ENCODE data around the gene ECE1. TPM values are rescaled to one million over a fixed set of nuclear protein-coding genes. Genes with fewer than 3 reads are reported as not detected.

ECE1 gene
- total and polyA plus RNA-seq, 2 donors = 17.8 to 34.2 TPM

GRCh38 chr1:21244986-21245687, 45.1 kb downstream of the ECE1 start:
- Histone ChIP-seq H3K9me3 (ENCODE audit: control insufficient read depth in 2 of 2, insufficient read depth in 1 of 2, low read length in 1 of 2) (no peaks in the 10 kb centered on the region), H3K4me1 (ENCODE audit: control insufficient read depth in 2 of 2, insufficient read depth in 2 of 2, low read length in 2 of 2) (no peaks in the 10 kb centered on the region), H3K4me3 (ENCODE audit: low read length in 2 of 2) (no peak overlapping the region), H3K27me3 (ENCODE audit: control insufficient read depth in 2 of 2, insufficient read depth in 1 of 2, low read length in 1 of 2) (no peaks in the 10 kb centered on the region), H3K27ac (ENCODE audit: low read depth in 1 of 2, low read length in 1 of 2) (no peak overlapping the region), H3K36me3 (ENCODE audit: control insufficient read depth in 2 of 2, insufficient read depth in 2 of 2, low read length in 1 of 2) (peaks cover 27 to 42% of the 10 kb centered on the region in 2 donors)
- WGBS = 93% methylated on average over 11 of the region's 11 CpGs
- no peak for DNase-seq (ENCODE audit: low read depth in 6 of 9, low spot score in 9 of 9)

DNA sequence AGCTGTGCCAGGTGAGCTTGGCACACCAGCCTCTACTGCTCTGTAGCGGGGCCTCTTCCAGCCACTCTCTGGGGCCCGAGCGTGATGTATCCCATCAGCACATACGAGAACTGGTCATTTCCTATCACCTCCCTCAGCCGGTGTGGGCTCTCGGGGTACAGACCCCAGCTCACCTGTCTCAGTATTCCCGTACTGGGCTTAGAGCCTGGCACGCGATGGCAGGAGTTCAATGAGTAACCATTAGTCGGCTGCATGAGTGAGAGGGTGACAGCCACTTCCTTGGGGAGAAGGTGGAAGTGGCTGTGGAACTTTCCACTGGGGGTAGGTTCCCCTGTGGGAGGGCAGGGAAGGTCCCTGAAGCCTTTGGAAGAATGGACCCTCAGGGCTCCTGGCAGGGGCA, 46.1 kb downstream of the ECE1 start:
- no peaks in the 10 kb centered on the region for H3K9me3 ChIP-seq (ENCODE audit: control insufficient read depth in 2 of 2, insufficient read depth in 1 of 2, low read length in 1 of 2)
- H3K4me3 ChIP-seq (ENCODE audit: low read length in 2 of 2) = no peak overlapping the region

DNA sequence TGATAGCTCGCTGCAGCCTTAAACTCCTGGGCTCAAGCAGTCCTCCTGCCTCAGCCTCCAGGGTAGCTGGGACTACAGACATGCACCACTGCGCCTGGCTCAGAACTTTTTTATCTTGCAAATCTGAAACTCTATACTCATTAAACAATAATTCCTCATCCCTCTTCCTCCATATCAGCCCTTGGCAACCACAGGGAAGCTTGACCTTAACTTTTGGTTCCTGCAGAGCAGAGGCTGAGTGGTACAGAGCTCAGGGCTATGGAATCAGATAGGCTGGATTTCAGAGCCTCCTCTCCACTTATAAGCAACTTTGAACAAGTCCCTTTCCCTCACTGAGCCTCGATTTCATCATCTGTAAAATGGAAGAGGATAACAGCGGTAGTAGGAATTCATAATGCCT, 47.4 kb downstream of the ECE1 start:
- Histone ChIP-seq H3K36me3 (ENCODE audit: control insufficient read depth in 2 of 2, insufficient read depth in 2 of 2, low read length in 1 of 2) (peaks cover 31 to 43% of the 10 kb centered on the region in 2 donors), H3K9me3 (ENCODE audit: control insufficient read depth in 2 of 2, insufficient read depth in 1 of 2, low read length in 1 of 2) (no peaks in the 10 kb centered on the region), H3K27ac (ENCODE audit: low read depth in 1 of 2, low read length in 1 of 2) (no peak overlapping the region), H3K4me3 (ENCODE audit: low read length in 2 of 2) (no peak overlapping the region), H3K27me3 (ENCODE audit: control insufficient read depth in 2 of 2, insufficient read depth in 1 of 2, low read length in 1 of 2) (no peaks in the 10 kb centered on the region), H3K4me1 (ENCODE audit: control insufficient read depth in 2 of 2, insufficient read depth in 2 of 2, low read length in 2 of 2) (no peaks in the 10 kb centered on the region)
- no peak for DNase-seq (ENCODE audit: low read depth in 6 of 9, low spot score in 9 of 9)
- 98% methylated on average over 4 of the region's 4 CpGs for WGBS

More for the DNA sequence above, 46.1 kb downstream of the ECE1 start:
- Histone ChIP-seq H3K36me3 (ENCODE audit: control insufficient read depth in 2 of 2, insufficient read depth in 2 of 2, low read length in 1 of 2) (peaks cover 26 to 42% of the 10 kb centered on the region in 2 donors), H3K27me3 (ENCODE audit: control insufficient read depth in 2 of 2, insufficient read depth in 1 of 2, low read length in 1 of 2) (no peaks in the 10 kb centered on the region), H3K27ac (ENCODE audit: low read depth in 1 of 2, low read length in 1 of 2) (no peak overlapping the region), H3K4me1 (ENCODE audit: control insufficient read depth in 2 of 2, insufficient read depth in 2 of 2, low read length in 2 of 2) (no peaks in the 10 kb centered on the region)
- 98% methylated on average over 10 of the region's 10 CpGs for WGBS
- no peak for DNase-seq (ENCODE audit: low read depth in 6 of 9, low spot score in 9 of 9)

DNA sequence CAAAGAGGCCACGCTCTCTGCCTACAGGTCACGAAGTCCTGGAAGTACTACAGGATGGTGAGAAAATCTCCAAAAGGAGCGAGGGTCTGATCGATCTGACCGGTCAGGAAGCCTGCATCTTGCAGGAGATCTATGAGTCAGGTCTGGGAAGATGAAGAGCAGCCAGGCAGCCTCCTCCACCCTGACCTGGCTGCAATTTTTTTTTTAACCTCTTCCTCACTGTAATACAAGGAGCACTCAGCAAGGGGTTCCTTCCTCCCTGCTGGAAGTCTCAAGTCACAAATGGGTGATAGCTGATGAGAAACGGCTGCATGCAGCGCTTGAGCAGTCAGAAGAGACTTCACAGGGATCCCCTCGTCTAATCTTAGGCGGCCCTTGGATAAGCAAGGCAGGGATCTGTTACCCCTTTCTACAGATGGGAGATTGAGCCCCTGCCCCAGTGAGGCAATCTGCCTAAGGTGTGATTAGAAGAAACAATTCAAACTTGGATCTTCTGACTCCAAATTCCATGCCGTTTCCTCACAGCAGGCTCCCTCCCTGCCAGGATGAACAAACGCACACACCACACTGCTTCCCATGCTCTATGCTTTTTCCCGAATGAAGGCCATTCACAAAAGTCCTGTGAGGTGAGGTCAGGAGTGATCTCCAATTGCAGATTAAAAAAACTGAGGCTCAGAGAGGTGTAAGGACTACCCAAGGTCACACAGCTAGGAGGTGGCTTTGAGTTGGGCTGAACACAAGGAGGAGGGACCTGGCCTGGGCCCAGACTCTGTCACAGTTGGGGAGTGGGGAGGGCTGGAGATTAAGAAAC, 48.3 kb downstream of the ECE1 start:
- no peak for DNase-seq (ENCODE audit: low read depth in 6 of 9, low spot score in 9 of 9)
- H3K27me3 ChIP-seq (ENCODE audit: control insufficient read depth in 2 of 2, insufficient read depth in 1 of 2, low read length in 1 of 2) = no peaks in the 10 kb centered on the region
- 97% methylated on average over 12 of the region's 12 CpGs for WGBS
- H3K4me3 ChIP-seq (ENCODE audit: low read length in 2 of 2) = no peak overlapping the region
- no peaks in the 10 kb centered on the region for H3K4me1 ChIP-seq (ENCODE audit: control insufficient read depth in 2 of 2, insufficient read depth in 2 of 2, low read length in 2 of 2)
- no peaks in the 10 kb centered on the region for H3K9me3 ChIP-seq (ENCODE audit: control insufficient read depth in 2 of 2, insufficient read depth in 1 of 2, low read length in 1 of 2)
- H3K36me3 ChIP-seq (ENCODE audit: control insufficient read depth in 2 of 2, insufficient read depth in 2 of 2, low read length in 1 of 2) = peaks cover 39 to 45% of the 10 kb centered on the region in 2 donors
- H3K27ac ChIP-seq (ENCODE audit: low read depth in 1 of 2, low read length in 1 of 2) = no peak overlapping the region

- Histone ChIP-seq H3K4me1 (ENCODE audit: control insufficient read depth in 2 of 2, insufficient read depth in 2 of 2, low read length in 2 of 2) (no peaks in the 10 kb centered on the region), H3K4me3 (ENCODE audit: low read length in 2 of 2) (no peak overlapping the region), H3K27me3 (ENCODE audit: control insufficient read depth in 2 of 2, insufficient read depth in 1 of 2, low read length in 1 of 2) (no peaks in the 10 kb centered on the region), H3K9me3 (ENCODE audit: control insufficient read depth in 2 of 2, insufficient read depth in 1 of 2, low read length in 1 of 2) (no peaks in the 10 kb centered on the region), H3K36me3 (ENCODE audit: control insufficient read depth in 2 of 2, insufficient read depth in 2 of 2, low read length in 1 of 2) (peaks cover 49 to 53% of the 10 kb centered on the region in 2 donors), H3K27ac (ENCODE audit: low read depth in 1 of 2, low read length in 1 of 2) (no peak overlapping the region)
- no peak for DNase-seq (ENCODE audit: low read depth in 6 of 9, low spot score in 9 of 9)
- WGBS = 97% methylated on average over 10 of the region's 10 CpGs
Observed at GRCh38 chr1:21240706-21241105, 49.6 kb downstream of the ECE1 start.

DNA sequence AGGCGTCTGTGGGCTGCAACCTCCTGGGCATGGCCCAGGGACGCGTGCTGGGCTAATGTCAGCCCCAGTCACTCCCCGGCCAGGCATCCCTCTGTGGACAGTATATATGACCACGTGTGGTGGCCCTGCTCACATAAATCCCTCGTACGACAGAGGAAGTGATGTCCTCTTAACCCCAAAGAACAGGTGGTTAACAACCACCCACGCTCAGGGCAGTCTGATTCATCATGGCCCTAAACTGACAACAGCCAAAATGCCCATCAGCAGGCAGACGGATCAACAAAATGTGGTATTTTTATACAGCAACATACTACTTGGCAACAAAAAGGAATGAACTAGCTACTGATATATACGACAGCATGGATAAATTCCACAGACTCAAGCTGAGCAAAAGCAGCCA, 51.0 kb downstream of the ECE1 start:
- Histone ChIP-seq H3K27ac (ENCODE audit: low read depth in 1 of 2, low read length in 1 of 2) (no peak overlapping the region), H3K9me3 (ENCODE audit: control insufficient read depth in 2 of 2, insufficient read depth in 1 of 2, low read length in 1 of 2) (no peaks in the 10 kb centered on the region), H3K27me3 (ENCODE audit: control insufficient read depth in 2 of 2, insufficient read depth in 1 of 2, low read length in 1 of 2) (no peaks in the 10 kb centered on the region), H3K4me3 (ENCODE audit: low read length in 2 of 2) (no peak overlapping the region), H3K4me1 (ENCODE audit: control insufficient read depth in 2 of 2, insufficient read depth in 2 of 2, low read length in 2 of 2) (no peaks in the 10 kb centered on the region), H3K36me3 (ENCODE audit: control insufficient read depth in 2 of 2, insufficient read depth in 2 of 2, low read length in 1 of 2) (peaks cover 50 to 54% of the 10 kb centered on the region in 2 donors)
- WGBS = 91% methylated on average over 10 of the region's 10 CpGs
- no peak for DNase-seq (ENCODE audit: low read depth in 6 of 9, low spot score in 9 of 9)

- Histone ChIP-seq H3K4me3 (ENCODE audit: low read length in 2 of 2) (no peak overlapping the region), H3K36me3 (ENCODE audit: control insufficient read depth in 2 of 2, insufficient read depth in 2 of 2, low read length in 1 of 2) (peaks cover 41 to 50% of the 10 kb centered on the region in 2 donors), H3K9me3 (ENCODE audit: control insufficient read depth in 2 of 2, insufficient read depth in 1 of 2, low read length in 1 of 2) (no peaks in the 10 kb centered on the region), H3K27ac (ENCODE audit: low read depth in 1 of 2, low read length in 1 of 2) (no peak overlapping the region), H3K27me3 (ENCODE audit: control insufficient read depth in 2 of 2, insufficient read depth in 1 of 2, low read length in 1 of 2) (no peaks in the 10 kb centered on the region), H3K4me1 (ENCODE audit: control insufficient read depth in 2 of 2, insufficient read depth in 2 of 2, low read length in 2 of 2) (no peaks in the 10 kb centered on the region)
- no peak for DNase-seq (ENCODE audit: low read depth in 6 of 9, low spot score in 9 of 9)
- 97% methylated on average over 17 of the region's 17 CpGs for WGBS
Observed at GRCh38 chr1:21238141-21238800, 52.0 kb downstream of the ECE1 start.

DNA sequence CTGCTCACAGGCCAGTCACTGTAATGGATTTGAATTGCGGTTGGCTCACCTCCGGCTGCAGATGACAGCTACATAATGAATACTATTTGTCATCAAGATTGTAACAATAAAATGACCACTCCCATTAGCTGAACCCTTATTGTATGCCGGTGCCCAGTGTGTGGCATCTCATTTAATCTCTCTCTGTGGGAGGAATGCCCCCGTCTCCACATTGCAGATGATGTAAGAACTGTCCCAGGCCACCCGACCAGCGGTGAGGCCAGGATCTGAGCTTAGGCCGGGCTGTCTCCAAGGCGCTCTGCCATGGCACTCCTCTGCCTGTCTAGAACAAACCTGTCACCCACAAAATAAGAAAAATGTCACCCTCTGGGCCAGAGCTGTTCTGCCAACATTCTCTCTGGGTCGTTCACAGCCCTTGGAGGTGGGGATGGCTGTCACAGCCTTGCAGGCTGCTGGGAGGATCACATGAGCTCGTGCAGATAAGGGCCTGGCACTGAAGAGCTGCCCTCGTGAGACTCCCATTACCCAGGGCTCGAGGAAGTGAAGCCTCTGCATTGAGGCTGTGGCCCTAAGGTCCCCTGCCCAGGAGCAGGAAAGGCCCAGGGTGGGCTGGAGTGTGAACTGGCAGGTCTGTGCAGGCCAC, 52.7 kb downstream of the ECE1 start:
- peaks cover 41 to 56% of the 10 kb centered on the region in 2 donors for H3K36me3 ChIP-seq (ENCODE audit: control insufficient read depth in 2 of 2, insufficient read depth in 2 of 2, low read length in 1 of 2)
- 97% methylated on average over 12 of the region's 12 CpGs for WGBS
- no peaks in the 10 kb centered on the region for H3K9me3 ChIP-seq (ENCODE audit: control insufficient read depth in 2 of 2, insufficient read depth in 1 of 2, low read length in 1 of 2)
- H3K4me1 ChIP-seq (ENCODE audit: control insufficient read depth in 2 of 2, insufficient read depth in 2 of 2, low read length in 2 of 2) = no peaks in the 10 kb centered on the region
- H3K27ac ChIP-seq (ENCODE audit: low read depth in 1 of 2, low read length in 1 of 2) = no peak overlapping the region
- no peak for DNase-seq (ENCODE audit: low read depth in 6 of 9, low spot score in 9 of 9)
- no peaks in the 10 kb centered on the region for H3K27me3 ChIP-seq (ENCODE audit: control insufficient read depth in 2 of 2, insufficient read depth in 1 of 2, low read length in 1 of 2)
- H3K4me3 ChIP-seq (ENCODE audit: low read length in 2 of 2) = no peak overlapping the region

All from thymus (tissue), 11 donors.